Endothelial cell of umbilical vein (primary cell): ENCODE data around the gene FOXJ3. TPM values are rescaled to one million over a fixed set of nuclear protein-coding genes. Genes with fewer than 3 reads are reported as not detected.

ENCODE experiments used
- BruUV-seq: library from RNA; stranded (reverse); fragments of 400-500 nt; replicated peaks from 2 replicates; lab custom pipeline; 2021; lab: Mats Ljungman, UMichigan
- CTCF ChIA-PET: fragments of 300-600, 350-600 bp; sonication (Branson Sonifier 250); formaldehyde crosslinking; loops from one replicate; lab custom pipeline; 2021; ENCODE audit warnings: antibody characterized with exemption, inconsistent platforms; lab: Charles Lee
- POLR2A ChIA-PET: fragments of 300-600, 350-600 bp; sonication (Branson Sonifier 250); formaldehyde crosslinking; loops from one replicate; lab custom pipeline; 2021; ENCODE audit warnings: antibody characterized with exemption, inconsistent platforms; lab: Charles Lee
- DNase-seq: peaks from one replicate; pipeline ENCODE4 v3.0.0-alpha.2; 2011; ENCODE audit warnings: low read depth, low spot score
- FAIRE-seq: peaks from 2 replicates; lab custom pipeline; 2011; peaks lifted over from hg19 to GRCh38; lab: Jason Lieb, UNC
- H2AFZ ChIP-seq: 2 replicates; pipeline ENCODE4 v1.6.0; 2012; ENCODE audit warnings: low read depth, low read length, control low read depth, inconsistent platforms
- H3K27ac ChIP-seq: 2 replicates; pipeline ENCODE4 v1.5.1; 2011; ENCODE audit warnings: low read depth, mild to moderate bottlenecking, control low read depth, low read length, moderate library complexity; ENCODE audit not compliant: insufficient read depth
- H3K27me3 ChIP-seq, 2 experiments: 2 replicates each; pipeline versions ENCODE4 v1.6.0 to v1.6.1; 2011; ENCODE audit warnings: low read length in 2 of 2, mixed read lengths in 1 of 2; ENCODE audit not compliant: control insufficient read depth in 2 of 2, insufficient read depth in 2 of 2
- H3K36me3 ChIP-seq, 2 experiments: 2 replicates in 1 of 2; 3 replicates in 1 of 2; pipeline ENCODE4 v1.5.1; 2011; ENCODE audit warnings: low read length in 2 of 2, mild to moderate bottlenecking in 1 of 2, moderate library complexity in 1 of 2; ENCODE audit not compliant: control insufficient read depth in 2 of 2, insufficient read depth in 2 of 2; ENCODE audit errors: extremely low read depth in 1 of 2
- H3K4me1 ChIP-seq: 3 replicates; pipeline ENCODE4 v1.5.1; 2011; ENCODE audit warnings: mild to moderate bottlenecking, low read length; ENCODE audit not compliant: control insufficient read depth, insufficient read depth; ENCODE audit errors: extremely low read depth
- H3K4me2 ChIP-seq: 2 replicates; pipeline ENCODE4 v1.6.1; 2011; ENCODE audit warnings: low read length, control low read depth, mixed read lengths; ENCODE audit not compliant: insufficient read depth
- H3K4me3 ChIP-seq, 3 experiments: fragments of 200-600 bp in 1 of 3; sonication (generic), shearing (Covaris generic) in 1 of 3; replicated peaks in 1 of 3; 2 replicates each; pipeline ENCODE4 v1.5.1; 2011 to 2016; ENCODE audit warnings: control low read depth in 3 of 3, low read length in 3 of 3, mild to moderate bottlenecking in 2 of 3, inconsistent platforms in 1 of 3, low read depth in 1 of 3, moderate library complexity in 1 of 3; ENCODE audit not compliant: insufficient read depth in 1 of 3
- H3K79me2 ChIP-seq: 2 replicates; pipeline ENCODE4 v1.6.0; 2012; ENCODE audit warnings: low read length, inconsistent platforms; ENCODE audit not compliant: control insufficient read depth, insufficient read depth
- H3K9ac ChIP-seq: replicated peaks from 2 replicates; pipeline ENCODE3; 2011; ENCODE audit warnings: low read length, control low read depth; ENCODE audit not compliant: insufficient read depth; ENCODE audit errors: extremely low read depth
- H3K9me1 ChIP-seq: replicated peaks from 3 replicates; pipeline ENCODE4 v1.6.0; 2011; ENCODE audit warnings: mild to moderate bottlenecking, low read length; ENCODE audit not compliant: control insufficient read depth, insufficient read depth; ENCODE audit errors: extremely low read depth
- H3K9me3 ChIP-seq: replicated peaks from 2 replicates; pipeline ENCODE4 v1.5.1; 2012; ENCODE audit warnings: low read length, inconsistent platforms; ENCODE audit not compliant: control insufficient read depth, insufficient read depth
- H4K20me1 ChIP-seq: replicated peaks from 2 replicates; pipeline ENCODE3; 2011; ENCODE audit warnings: mild to moderate bottlenecking, low read length; ENCODE audit not compliant: control insufficient read depth, insufficient read depth; ENCODE audit errors: extremely low read depth
- EZH2 ChIP-seq: IDR thresholded peaks from 2 replicates; pipeline ENCODE4 v1.6.1; 2012; ENCODE audit warnings: borderline replicate concordance, low read depth, mild to moderate bottlenecking, moderate library complexity, low read length, inconsistent platforms; ENCODE audit not compliant: severe bottlenecking
- FOS ChIP-seq: IDR thresholded peaks from 2 replicates; pipeline ENCODE4 v1.6.1; 2011; ENCODE audit warnings: mild to moderate bottlenecking, low read length, moderate library complexity, borderline replicate concordance; ENCODE audit not compliant: insufficient read depth
- GATA2 ChIP-seq: IDR thresholded peaks from 2 replicates; pipeline ENCODE4 v1.7.0; 2011; ENCODE audit warnings: low read depth, mild to moderate bottlenecking, moderate library complexity, mixed read lengths, low read length; ENCODE audit not compliant: insufficient read length, insufficient read depth
- JUN ChIP-seq: IDR thresholded peaks from 2 replicates; pipeline ENCODE4 v1.6.1; 2011; ENCODE audit warnings: borderline replicate concordance, low read depth; ENCODE audit not compliant: insufficient read length, insufficient read depth
- MYC ChIP-seq: IDR thresholded peaks from one replicate; pipeline ENCODE4 v1.6.1; 2011; ENCODE audit warnings: mild to moderate bottlenecking, low read depth, low read length
- POLR2A ChIP-seq: IDR thresholded peaks from 2 replicates; pipeline ENCODE4 v1.6.1; 2012; ENCODE audit warnings: low read depth, mild to moderate bottlenecking, control low read depth, low read length
- POLR2AphosphoS5 ChIP-seq: IDR thresholded peaks from 2 replicates; pipeline ENCODE4 v1.6.1; 2012; ENCODE audit warnings: low read depth, mild to moderate bottlenecking, control low read depth, low read length, moderate library complexity; ENCODE audit not compliant: insufficient read depth
- dilution Hi-C: fragments of 300-500 bp; cut with MboI; formaldehyde crosslinking; loops from one replicate; pipeline ENCODE4 v1.15.0; 2019; ENCODE audit warnings: low sequenced_read_pairs; ENCODE audit not compliant: extremely low pct_ligation_motif_present
- intact Hi-C: fragments of 100-400 bp; cut with micrococcal nuclease; formaldehyde crosslinking; loops from one replicate; pipeline ENCODE4 v1.10.0; 2022
- polyA plus RNA-seq, 4 experiments: library from polyadenylated mRNA; depleted of rRNA in 3 of 4; stranded (reverse) in 3 of 4; unstranded in 1 of 4; fragments of >200 nt; gene quantifications; 2 replicates each; pipeline versions ENCODE4 v1.2.1 to v1.2.3, GENCODE V29; 2011 to 2012; ENCODE audit warnings: missing spikeins in 1 of 4
- total RNA-seq: library from RNA; stranded (reverse); gene quantifications from 2 replicates; pipeline ENCODE4 v1.2.3, GENCODE V29; 2021
- TF ChIP-seq, protein P1 (sequence below): IDR thresholded peaks from 2 replicates; pipeline ENCODE4 v1.6.1; 2011; ENCODE audit not compliant: insufficient read depth, insufficient read length
- TF ChIP-seq, protein P2 (sequence below), 2 donors: IDR thresholded peaks; 1 replicate in 1 of 2; 2 replicates in 1 of 2; pipeline ENCODE4 v1.5.1; 2011; ENCODE audit warnings: low read length in 2 of 2, mild to moderate bottlenecking in 2 of 2, moderate library complexity in 2 of 2, control low read depth in 1 of 2, inconsistent platforms in 1 of 2, low read depth in 1 of 2; ENCODE audit not compliant: insufficient read depth in 1 of 2; ENCODE audit errors: extremely low read depth in 1 of 2

Gene FOXJ3
- total and polyA plus RNA-seq, 2 donors (not counting 3 experiments of a cell fraction or from before 2014, with no cell fraction given), result 34.7 to 38.8 TPM

- FAIRE-seq (no peak), DNase-seq (no peak)
- TF ChIP-seq, protein P1, sequence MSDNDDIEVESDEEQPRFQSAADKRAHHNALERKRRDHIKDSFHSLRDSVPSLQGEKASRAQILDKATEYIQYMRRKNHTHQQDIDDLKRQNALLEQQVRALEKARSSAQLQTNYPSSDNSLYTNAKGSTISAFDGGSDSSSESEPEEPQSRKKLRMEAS, result no peak
- TF ChIP-seq FOS (no peak), GATA2 (no peak), MYC (no peak), POLR2AphosphoS5 (no peak), POLR2A (no peak), JUN (no peak), EZH2 (no peak)
- TF ChIP-seq, protein P2, sequence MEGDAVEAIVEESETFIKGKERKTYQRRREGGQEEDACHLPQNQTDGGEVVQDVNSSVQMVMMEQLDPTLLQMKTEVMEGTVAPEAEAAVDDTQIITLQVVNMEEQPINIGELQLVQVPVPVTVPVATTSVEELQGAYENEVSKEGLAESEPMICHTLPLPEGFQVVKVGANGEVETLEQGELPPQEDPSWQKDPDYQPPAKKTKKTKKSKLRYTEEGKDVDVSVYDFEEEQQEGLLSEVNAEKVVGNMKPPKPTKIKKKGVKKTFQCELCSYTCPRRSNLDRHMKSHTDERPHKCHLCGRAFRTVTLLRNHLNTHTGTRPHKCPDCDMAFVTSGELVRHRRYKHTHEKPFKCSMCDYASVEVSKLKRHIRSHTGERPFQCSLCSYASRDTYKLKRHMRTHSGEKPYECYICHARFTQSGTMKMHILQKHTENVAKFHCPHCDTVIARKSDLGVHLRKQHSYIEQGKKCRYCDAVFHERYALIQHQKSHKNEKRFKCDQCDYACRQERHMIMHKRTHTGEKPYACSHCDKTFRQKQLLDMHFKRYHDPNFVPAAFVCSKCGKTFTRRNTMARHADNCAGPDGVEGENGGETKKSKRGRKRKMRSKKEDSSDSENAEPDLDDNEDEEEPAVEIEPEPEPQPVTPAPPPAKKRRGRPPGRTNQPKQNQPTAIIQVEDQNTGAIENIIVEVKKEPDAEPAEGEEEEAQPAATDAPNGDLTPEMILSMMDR (IDR thresholded peaks at IDR 0.05; ENCODE audit: extremely low read depth in 1 of 2, insufficient read depth in 1 of 2, low read depth in 1 of 2, low read length in 2 of 2), result no peak
- peaks cover 6% of the 10 kb centered on the region for H4K20me1 ChIP-seq
- no peaks in the 10 kb centered on the region for H3K9me1 ChIP-seq
- ChIA-PET CTCF (interaction anchor here (2.7 kb wide), 1 partner anchor 11 kb away, joined by 11 read pairs; no protein-coding TSS in a partner anchor), POLR2A (no interaction called here)
- peaks cover 78% of the 10 kb centered on the region for H3K79me2 ChIP-seq
- no peak overlapping the region for H2AFZ ChIP-seq
- no peak overlapping the region for H3K4me2 ChIP-seq
- no peaks in the 10 kb centered on the region for H3K27me3 ChIP-seq
- H3K9me3 ChIP-seq, result no peaks in the 10 kb centered on the region
- intact Hi-C loops, result no loop called here
- no TSS peak for BruUV-seq
- H3K27ac ChIP-seq, result no peak overlapping the region
- dilution Hi-C loops, result no loop called here
- no peaks in the 10 kb centered on the region for H3K36me3 ChIP-seq
- no peak overlapping the region for H3K4me3 ChIP-seq
- H3K4me1 ChIP-seq, result no peaks in the 10 kb centered on the region
- no peak overlapping the region for H3K9ac ChIP-seq
These were observed 23.1 kb downstream of the FOXJ3 start for GRCh38 chr1:42311897-42312296.
